ENCODE data around the gene ANKRD13D.

The ANKRD13D gene

GRCh38 chr11:67302571-67303131, 13.5 kb downstream of the ANKRD13D start:
- DNase-seq (ENCODE audit: low read depth), result no peak

DNA sequence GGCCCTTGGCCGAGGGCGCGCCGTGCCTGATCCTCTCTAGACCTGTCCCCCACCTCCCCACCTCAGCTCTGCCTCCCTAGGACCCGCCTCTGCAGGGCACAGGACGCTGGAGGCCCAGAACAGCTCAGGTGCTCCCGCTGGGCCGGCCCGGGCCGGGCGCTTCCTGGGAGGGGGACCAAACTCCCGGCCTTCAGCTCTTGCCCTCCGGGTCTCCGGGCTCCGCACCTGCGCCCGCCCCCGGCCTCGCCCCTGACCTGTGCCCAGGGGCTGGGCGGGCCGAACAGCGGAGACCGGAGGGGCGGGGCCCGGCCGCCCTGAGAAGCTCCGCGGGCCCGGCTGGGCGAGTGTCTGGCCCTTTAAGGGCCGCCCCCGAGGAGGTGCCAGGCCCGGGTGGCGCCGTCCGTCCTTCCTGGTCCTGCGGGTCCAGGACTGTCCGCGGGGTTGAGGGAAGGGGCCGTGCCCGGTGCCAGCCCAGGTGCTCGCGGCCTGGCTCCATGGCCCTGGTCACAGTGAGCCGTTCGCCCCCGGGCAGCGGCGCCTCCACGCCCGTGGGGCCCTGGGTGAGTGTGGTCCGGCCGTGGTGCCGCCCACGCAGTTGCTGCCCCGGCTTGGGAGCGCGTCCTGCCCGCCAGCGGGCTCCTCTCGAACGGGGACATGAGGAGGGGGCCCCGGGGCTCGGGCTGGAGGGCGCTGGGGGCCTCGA, 14.2 kb downstream of the ANKRD13D start, which contains the start of gene SSH3:
Gene SSH3 (plus strand): TSS at position 399 of the 703 bp plus-strand sequence. CDS start 96 bp downstream, at position 495.
- DNase-seq (ENCODE audit: low read depth), result no peak

- no peak for DNase-seq (ENCODE audit: low read depth)
Measured at GRCh38 chr11:67303835-67304411, 14.8 kb downstream of the ANKRD13D start.

DNA sequence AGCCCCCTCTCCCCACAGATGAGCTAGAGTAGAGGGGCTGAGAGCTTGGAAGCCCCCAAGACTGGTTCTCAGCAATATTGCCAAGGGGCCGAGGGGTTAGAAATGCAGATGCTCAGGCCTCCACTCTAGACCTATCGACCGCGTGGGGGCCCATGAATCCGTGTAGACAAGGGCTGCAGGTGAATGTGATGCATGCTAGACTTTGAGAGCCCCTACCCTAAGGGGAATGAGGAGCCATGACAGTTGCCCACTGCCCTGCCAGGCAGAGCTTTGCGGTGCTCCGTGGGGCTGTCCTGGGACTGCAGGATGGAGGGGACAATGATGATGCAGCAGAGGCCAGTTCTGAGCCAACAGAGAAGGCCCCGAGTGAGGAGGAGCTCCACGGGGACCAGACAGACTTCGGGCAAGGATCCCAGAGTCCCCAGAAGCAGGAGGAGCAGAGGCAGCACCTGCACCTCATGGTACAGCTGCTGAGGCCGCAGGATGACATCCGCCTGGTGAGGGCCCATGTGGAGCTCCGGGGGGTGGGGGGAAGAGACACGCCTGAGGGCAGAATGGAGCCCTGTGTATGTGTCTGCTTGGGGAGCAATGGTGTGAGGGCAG, 15.5 kb downstream of the ANKRD13D start:
- DNase-seq (ENCODE audit: low read depth), result no peak

DNA sequence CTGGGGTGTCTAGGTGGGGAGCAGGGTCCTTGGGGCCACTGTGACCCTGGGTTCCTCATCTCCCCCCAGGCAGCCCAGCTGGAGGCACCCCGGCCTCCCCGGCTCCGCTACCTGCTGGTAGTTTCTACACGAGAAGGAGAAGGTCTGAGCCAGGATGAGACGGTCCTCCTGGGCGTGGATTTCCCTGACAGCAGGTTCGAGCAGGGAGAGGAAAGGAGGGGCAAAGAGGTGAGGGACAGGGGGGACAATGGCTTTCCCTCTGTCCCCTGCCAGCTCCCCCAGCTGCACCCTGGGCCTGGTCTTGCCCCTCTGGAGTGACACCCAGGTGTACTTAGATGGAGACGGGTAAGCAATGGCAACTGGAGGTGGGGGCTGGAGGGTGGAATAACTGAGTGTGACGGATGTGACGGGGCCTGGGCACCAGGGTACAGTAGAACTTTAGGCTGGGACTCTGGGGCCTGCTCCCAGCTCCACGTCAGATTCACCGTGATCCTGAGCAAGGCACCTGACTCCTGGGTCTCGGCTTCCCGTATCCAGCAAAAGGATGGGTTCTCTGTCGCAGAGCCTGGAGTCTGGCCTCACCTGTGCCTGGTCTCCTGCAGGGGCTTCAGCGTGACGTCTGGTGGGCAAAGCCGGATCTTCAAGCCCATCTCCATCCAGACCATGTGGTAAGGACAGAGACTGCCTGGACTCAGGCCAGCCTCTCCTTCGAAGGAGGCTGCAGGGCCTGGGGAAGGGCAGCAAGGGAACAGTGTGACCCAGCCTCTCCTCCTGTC, 17.9 kb downstream of the ANKRD13D start:
- no peak for DNase-seq (ENCODE audit: low read depth)

DNA sequence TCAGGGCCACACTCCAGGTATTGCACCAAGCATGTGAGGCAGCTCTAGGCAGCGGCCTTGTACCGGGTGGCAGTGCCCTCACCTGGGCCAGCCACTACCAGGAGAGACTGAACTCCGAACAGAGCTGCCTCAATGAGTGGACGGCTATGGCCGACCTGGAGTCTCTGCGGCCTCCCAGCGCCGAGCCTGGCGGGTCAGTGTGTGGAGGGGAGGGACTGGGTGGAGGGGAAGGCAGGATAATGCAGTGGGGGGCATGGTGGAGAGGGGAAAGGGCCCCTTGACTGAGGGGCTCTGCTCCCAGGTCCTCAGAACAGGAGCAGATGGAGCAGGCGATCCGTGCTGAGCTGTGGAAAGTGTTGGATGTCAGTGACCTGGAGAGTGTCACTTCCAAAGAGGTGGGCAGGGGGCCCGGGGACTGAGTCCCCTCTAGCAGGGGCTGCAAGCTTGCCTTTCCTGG, 18.5 kb downstream of the ANKRD13D start:
- DNase-seq (ENCODE audit: low read depth), result no peak

DNA sequence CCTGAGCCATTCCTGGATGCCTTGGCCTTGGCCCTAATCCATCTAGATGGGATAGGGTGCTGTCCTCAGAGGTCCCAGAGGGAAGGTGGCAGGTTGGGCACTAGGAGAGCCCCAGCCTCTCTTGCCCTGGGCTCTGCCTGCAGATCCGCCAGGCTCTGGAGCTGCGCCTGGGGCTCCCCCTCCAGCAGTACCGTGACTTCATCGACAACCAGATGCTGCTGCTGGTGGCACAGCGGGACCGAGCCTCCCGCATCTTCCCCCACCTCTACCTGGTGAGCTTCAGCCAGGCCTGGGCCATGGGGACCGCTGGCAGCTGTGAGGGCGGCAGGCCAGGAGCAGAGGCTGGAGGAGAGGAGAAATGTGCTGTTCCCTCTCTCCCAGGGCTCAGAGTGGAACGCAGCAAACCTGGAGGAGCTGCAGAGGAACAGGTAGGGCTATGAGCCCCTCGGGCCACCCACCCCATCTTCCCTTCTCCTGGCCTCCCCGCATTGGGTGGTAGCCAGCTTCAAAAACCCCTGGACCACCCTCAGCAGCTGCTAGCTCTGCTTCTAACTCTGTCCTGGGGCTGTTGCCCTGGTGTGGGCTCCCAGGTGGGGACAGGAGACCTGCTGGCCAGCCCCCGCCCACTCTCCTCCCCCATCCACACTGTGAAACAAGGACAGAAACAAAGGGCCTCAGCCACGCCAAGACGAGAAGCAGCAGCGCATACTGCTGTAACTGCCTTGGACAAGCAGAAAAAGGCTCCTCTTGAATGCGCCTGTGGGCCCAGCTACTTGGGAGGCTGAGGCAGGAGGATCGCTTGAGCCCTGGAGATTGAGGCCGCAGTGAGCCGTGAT, 19.1 kb downstream of the ANKRD13D start:
- DNase-seq (ENCODE audit: low read depth), result no peak

GRCh38 chr11:67309166-67309565, 20.1 kb downstream of the ANKRD13D start:
- DNase-seq (ENCODE audit: low read depth), result no peak

DNA sequence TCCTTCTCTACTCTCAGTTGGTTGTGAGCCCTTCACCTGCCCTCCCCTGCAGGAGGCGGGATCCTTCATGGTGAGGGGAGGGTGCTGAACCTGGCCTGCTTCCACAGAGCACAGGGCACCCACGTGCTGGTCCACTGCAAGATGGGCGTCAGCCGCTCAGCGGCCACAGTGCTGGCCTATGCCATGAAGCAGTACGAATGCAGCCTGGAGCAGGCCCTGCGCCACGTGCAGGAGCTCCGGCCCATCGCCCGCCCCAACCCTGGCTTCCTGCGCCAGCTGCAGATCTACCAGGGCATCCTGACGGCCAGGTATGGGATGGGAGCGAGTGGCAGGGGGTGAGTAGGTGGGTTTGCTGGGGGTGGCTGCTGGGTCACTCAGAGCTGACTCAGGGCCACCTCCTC, 20.6 kb downstream of the ANKRD13D start:
- no peak for DNase-seq (ENCODE audit: low read depth)

GRCh38 chr11:67310246-67311050, 21.3 kb downstream of the ANKRD13D start:
- DNase-seq (ENCODE audit: low read depth), result no peak

DNA sequence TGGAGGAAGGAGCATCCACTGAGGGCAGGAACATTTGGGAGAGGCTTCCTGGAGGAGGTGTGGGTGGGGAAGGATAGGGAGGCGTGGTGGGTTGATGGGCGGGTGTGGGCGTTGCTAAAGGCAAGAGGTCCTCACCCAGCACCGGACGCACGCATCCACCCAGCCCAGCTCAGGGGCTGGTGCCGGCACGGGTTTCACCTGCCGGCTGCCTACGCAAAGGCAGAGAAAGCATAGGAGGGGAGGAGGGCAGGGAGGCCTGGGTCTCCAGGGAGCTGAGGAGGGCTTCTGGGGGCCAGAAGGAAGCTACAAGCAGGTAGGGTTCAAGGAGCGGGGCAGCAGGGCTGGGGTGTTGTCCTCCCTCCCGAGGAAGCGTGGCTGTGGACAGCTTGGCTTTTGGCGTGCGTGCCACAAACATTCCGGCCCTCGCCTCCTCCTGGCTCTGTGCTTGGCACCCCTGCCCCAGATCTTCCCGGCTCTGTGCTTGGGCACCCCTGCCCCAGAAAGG, 22.0 kb downstream of the ANKRD13D start:
- DNase-seq (ENCODE audit: low read depth), result no peak

GRCh38 chr11:67311556-67312082, 22.5 kb downstream of the ANKRD13D start:
- DNase-seq (ENCODE audit: low read depth), result no peak

DNA sequence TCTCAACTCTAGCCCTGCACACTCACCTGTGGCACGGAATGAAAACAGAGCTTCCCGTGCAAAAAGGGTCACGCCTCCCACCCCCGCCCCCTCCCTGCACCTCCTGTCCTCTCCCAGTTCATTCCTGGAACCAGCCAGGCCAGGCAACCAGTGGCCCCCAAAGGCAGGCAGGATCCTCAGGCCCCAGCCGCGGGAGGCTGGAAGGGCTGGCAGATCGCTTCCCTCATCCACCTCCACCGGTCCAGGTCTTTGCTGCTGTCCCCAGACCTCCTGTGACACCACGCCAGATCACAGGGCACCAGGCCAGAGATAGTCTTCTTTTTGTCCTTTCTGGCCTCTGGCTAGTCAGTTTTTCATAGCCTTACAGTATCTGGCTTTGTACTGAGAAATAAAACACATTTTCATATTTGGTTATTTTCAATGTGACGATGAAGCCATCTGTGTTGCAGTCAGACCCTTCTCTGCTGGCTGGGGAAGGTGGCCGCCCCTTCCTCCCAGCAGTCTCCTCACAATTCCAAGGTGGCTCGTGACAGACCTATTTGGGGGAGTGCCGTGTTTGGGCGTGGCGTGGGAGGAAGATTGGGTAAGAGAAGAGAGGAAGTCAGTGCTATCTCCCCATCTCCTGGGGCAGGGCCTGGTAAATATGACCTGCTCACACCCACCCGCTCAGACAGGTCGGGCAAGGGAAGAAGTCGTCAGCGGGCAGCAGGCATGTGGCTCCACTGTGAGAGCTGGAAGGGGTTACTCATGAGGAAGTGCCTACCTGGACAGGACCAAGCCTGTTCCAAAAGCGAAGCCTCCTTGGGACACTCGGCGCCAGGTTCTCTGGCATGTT, 23.3 kb downstream of the ANKRD13D start:
- no peak for DNase-seq (ENCODE audit: low read depth)

DNA sequence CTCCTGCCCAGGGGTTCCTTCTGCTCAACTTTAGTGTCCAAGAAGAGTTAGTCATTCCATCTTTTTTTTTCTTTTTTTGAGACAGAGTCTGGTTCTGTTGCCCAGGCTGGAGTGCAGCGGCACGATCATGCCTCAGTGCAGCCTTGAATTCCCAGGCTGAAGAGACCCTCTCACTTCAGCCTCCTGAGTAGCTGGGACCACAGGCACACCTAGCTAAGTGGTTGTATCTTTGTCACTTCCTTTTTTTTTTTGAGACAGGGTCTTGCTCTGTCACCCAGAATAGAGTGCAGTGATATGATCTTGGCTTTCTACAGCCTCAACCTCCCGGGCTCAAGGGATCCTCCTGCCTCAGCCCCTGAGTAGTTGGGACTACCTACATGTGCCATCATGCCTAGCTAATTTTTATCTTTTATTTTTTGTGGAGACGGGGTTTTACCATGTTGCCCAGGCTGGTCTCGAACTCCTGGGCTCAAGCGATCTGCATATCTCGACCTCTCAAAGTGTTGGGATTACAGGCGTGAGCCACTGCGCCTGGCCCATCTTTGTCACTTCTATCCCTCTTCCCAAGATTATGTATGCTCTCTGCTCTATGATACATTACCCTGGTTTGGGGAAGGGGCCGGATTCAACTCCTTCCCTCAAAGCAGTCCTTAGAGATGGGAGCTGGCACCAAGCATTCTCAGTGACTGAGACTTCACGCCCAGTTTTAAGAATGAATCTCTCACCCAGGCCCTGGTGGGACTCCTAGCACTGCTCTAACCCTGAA, 24.2 kb downstream of the ANKRD13D start:
- DNase-seq (ENCODE audit: low read depth), result no peak

- DNase-seq (ENCODE audit: low read depth), result no peak
Measured at GRCh38 chr11:67314218-67314617, 25.1 kb downstream of the ANKRD13D start.

DNA sequence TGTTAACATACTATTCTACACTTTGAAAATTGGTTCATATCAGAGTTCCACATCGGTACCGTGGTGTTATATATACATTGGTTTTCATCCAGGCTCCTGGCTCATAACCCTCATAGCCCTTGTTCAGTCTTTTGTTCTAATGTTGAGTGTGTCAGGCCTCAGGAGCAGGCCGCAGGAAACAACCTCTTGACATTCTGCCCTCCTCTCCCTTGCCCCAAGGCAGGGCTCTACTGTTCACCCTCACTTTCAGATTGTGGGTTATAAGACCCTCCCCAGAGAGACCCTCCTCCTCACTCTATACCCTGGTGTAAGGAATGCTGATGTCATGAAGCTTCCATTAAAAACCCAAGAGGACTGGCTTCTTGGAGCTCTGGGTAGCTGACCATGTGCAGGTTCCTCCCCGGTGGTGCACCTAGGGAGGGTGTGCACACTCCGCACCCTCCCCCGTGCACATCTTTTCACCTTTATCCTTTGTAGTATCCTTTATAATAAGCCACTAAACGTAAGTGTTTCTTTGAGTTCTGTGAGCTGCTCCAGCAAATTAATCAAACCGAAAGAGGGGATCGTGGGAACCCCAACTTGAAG, 26.3 kb downstream of the ANKRD13D start:
- no peak for DNase-seq (ENCODE audit: low read depth)

GRCh38 chr11:67316882-67317204, 27.7 kb downstream of the ANKRD13D start:
- DNase-seq (ENCODE audit: low read depth), result no peak
